K562 (cell line): ENCODE results near the gene SPACA9. TPM values are rescaled to one million over a fixed set of nuclear protein-coding genes. Genes with fewer than 3 reads are reported as not detected.

Source experiments
- ATF7 ChIP-seq: fragments of 450-650 bp; IDR thresholded peaks from 2 replicates; pipeline ENCODE4 v1.7.1; 2014; ENCODE audit warnings: mild to moderate bottlenecking, moderate library complexity
- ESRRB ChIP-seq: fragments of 250-450 bp; sonication (Bioruptor Pico); IDR thresholded peaks from 2 replicates; pipeline ENCODE4 v1.5.0; 2020; ENCODE audit warnings: mild to moderate bottlenecking, moderate library complexity, borderline replicate concordance
- FOXM1 ChIP-seq, 2 experiments: fragments of 450-650 bp in 1 of 2; sonication (generic) in 1 of 2; formaldehyde crosslinking in 1 of 2; IDR thresholded peaks; 2 replicates each; pipeline versions ENCODE4 v1.6.1 to v1.9.0; 2017 to 2022; ENCODE audit warnings: low read depth in 2 of 2, mild to moderate bottlenecking in 2 of 2, missing genetic modification reagents in 1 of 2, moderate library complexity in 1 of 2
- GATAD2A ChIP-seq: fragments of 450-650 bp; IDR thresholded peaks from 2 replicates; pipeline ENCODE4 v1.6.1; 2017
- HDAC2 ChIP-seq: fragments of 450-650 bp; IDR thresholded peaks from 2 replicates; pipeline ENCODE4 v1.6.1; 2016; ENCODE audit warnings: mild to moderate bottlenecking
- KAT7 ChIP-seq: sonication (generic); formaldehyde crosslinking; IDR thresholded peaks from 2 replicates; pipeline ENCODE4 v1.8.0; 2022; ENCODE audit warnings: missing genetic modification reagents, mild to moderate bottlenecking, borderline replicate concordance
- SMC3 ChIP-seq: conservative IDR thresholded peaks from 2 replicates; pipeline ENCODE4 v1.6.1; 2011; ENCODE audit warnings: low read depth, low read length, improper control_type of control experiment; ENCODE audit not compliant: insufficient read depth
- STAT6 ChIP-seq: sonication (generic); formaldehyde crosslinking; IDR thresholded peaks from 2 replicates; pipeline ENCODE4 v1.8.1; 2023; ENCODE audit warnings: mild to moderate bottlenecking, missing genetic modification reagents
- SUPT5H ChIP-seq: fragments of 450-650 bp; IDR thresholded peaks from 2 replicates; pipeline ENCODE4 v1.6.1; 2016
- TRIM25 ChIP-seq: fragments of 450-650 bp; IDR thresholded peaks from 2 replicates; pipeline ENCODE4 v1.7.0; 2016; ENCODE audit warnings: borderline replicate concordance
- XRCC5 ChIP-seq: fragments of 200-400 bp; formaldehyde crosslinking; IDR thresholded peaks from 2 replicates; pipeline ENCODE4 v1.6.1; 2017; ENCODE audit warnings: low read depth, mild to moderate bottlenecking, low read length
- YBX1 ChIP-seq: fragments of 450-650 bp; IDR thresholded peaks from 2 replicates; pipeline ENCODE4 v1.7.1; 2016; ENCODE audit warnings: mild to moderate bottlenecking
- polyA plus RNA-seq, 8 experiments: library from polyadenylated mRNA; depleted of rRNA in 4 of 8; stranded (reverse) in 5 of 8; unstranded in 3 of 8; fragments of >200 nt; fragmentation: Nextera tagmentation in 2 of 8; fragmentation: Illumina TruSeq in 1 of 8; extraction: Ambion mirVana in 2 of 8; extraction: Trizol in 1 of 8; gene quantifications; 2 replicates each; pipeline versions ENCODE4 v1.2.1 to v1.2.3, GENCODE V29; 2011 to 2014; ENCODE audit warnings: inconsistent platforms in 1 of 8, missing spikeins in 1 of 8
- total RNA-seq, 7 experiments: library from RNA; depleted of rRNA in 6 of 7; stranded (reverse); fragments of >200 nt in 6 of 7; fragmentation: Illumina TruSeq in 2 of 7; extraction: Trizol in 2 of 7; gene quantifications; 2 replicates each; pipeline versions ENCODE4 v1.2.1 to v1.2.3, GENCODE V29; 2011 to 2021; ENCODE audit warnings: low replicate concordance in 1 of 7
- TF ChIP-seq, protein P1 (sequence below), 2 experiments: fragments of 450-650 bp; formaldehyde crosslinking in 1 of 2; IDR thresholded peaks; 2 replicates each; pipeline versions ENCODE4 v1.4.0 to v1.6.1; 2014 to 2020; ENCODE audit warnings: mild to moderate bottlenecking in 2 of 2, borderline replicate concordance in 1 of 2, low read depth in 1 of 2

Gene SPACA9
- total and polyA plus RNA-seq, 9 of the 15 experiments (the other 6 are each of a cell fraction or from before 2014, with no cell fraction given), result 0.06 to 0.51 (median 0.36) TPM

- TF ChIP-seq, protein P1, sequence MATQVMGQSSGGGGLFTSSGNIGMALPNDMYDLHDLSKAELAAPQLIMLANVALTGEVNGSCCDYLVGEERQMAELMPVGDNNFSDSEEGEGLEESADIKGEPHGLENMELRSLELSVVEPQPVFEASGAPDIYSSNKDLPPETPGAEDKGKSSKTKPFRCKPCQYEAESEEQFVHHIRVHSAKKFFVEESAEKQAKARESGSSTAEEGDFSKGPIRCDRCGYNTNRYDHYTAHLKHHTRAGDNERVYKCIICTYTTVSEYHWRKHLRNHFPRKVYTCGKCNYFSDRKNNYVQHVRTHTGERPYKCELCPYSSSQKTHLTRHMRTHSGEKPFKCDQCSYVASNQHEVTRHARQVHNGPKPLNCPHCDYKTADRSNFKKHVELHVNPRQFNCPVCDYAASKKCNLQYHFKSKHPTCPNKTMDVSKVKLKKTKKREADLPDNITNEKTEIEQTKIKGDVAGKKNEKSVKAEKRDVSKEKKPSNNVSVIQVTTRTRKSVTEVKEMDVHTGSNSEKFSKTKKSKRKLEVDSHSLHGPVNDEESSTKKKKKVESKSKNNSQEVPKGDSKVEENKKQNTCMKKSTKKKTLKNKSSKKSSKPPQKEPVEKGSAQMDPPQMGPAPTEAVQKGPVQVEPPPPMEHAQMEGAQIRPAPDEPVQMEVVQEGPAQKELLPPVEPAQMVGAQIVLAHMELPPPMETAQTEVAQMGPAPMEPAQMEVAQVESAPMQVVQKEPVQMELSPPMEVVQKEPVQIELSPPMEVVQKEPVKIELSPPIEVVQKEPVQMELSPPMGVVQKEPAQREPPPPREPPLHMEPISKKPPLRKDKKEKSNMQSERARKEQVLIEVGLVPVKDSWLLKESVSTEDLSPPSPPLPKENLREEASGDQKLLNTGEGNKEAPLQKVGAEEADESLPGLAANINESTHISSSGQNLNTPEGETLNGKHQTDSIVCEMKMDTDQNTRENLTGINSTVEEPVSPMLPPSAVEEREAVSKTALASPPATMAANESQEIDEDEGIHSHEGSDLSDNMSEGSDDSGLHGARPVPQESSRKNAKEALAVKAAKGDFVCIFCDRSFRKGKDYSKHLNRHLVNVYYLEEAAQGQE (IDR thresholded peaks at IDR 0.05; ENCODE audit: borderline replicate concordance), result peak; percentile 41; the same call in 1 of the 2 replicates
- TF ChIP-seq, protein P1 (CRISPR knock-in tag; IDR thresholded peaks at IDR 0.05; ENCODE audit: low read depth), result no peak
- no peak for TF ChIP-seq GATAD2A
- TF ChIP-seq SUPT5H, result no peak
- TF ChIP-seq YBX1, result no peak
- TF ChIP-seq ESRRB, result no peak
- peak; percentile 92 for TF ChIP-seq ATF7
- no peak for TF ChIP-seq TRIM25
- peak; percentile 41; the same call in 1 of the 2 replicates for TF ChIP-seq SMC3
- TF ChIP-seq HDAC2, result 0 out of 2 replicates have a peak, but pooled peaks have one; percentile 34
- no peak for TF ChIP-seq STAT6 (CRISPR knock-in tag)
- TF ChIP-seq XRCC5, result peak; percentile 70; the same call in 1 of the 2 replicates
- TF ChIP-seq KAT7, result no peak
- TF ChIP-seq FOXM1 (IDR thresholded peaks at IDR 0.05; ENCODE audit: low read depth), result no peak
- no peak for TF ChIP-seq FOXM1 (CRISPR knock-in tag; IDR thresholded peaks at IDR 0.05; ENCODE audit: low read depth)
Observed at GRCh38 chr9:132901858-132902831, 23.4 kb downstream of the SPACA9 start (continued).
